SK-N-SH (cell line): ENCODE data around the gene SCN9A. TPM values are rescaled to one million over a fixed set of nuclear protein-coding genes. Genes with fewer than 3 reads are reported as not detected.

Experiments
- CTCF ChIA-PET: fragments of 300-600, 350-600 bp; formaldehyde crosslinking; extraction: SDS; loops from one replicate; lab custom pipeline; 2021; lab: Yijun Ruan, JAX
- POLR2A ChIA-PET: fragments of 350-600 bp; sonication (Branson Sonifier 250); formaldehyde crosslinking; extraction: SDS; loops from one replicate; lab custom pipeline; 2020; ENCODE audit warnings: antibody characterized with exemption, inconsistent platforms; lab: Yijun Ruan, JAX
- DNase-seq: peaks from one replicate; pipeline ENCODE4 v3.0.0; 2012
- H2AFZ ChIP-seq: fragments of 200-600 bp; sonication (generic); 2 replicates; pipeline ENCODE4 v1.8.1; 2016; ENCODE audit warnings: antibody characterized with exemption, mild to moderate bottlenecking, low read depth
- H3F3A ChIP-seq: fragments of 200-600 bp; sonication (generic); replicated peaks from 2 replicates; pipeline ENCODE3; 2016; ENCODE audit warnings: antibody characterized with exemption, mild to moderate bottlenecking; ENCODE audit not compliant: insufficient read depth
- H3K27ac ChIP-seq, 2 experiments: fragments of 200-500 bp in 1 of 2; fragments of 200-600 bp in 1 of 2; sonication (Bioruptor generic) in 1 of 2; sonication (generic), shearing (Covaris generic) in 1 of 2; 2 replicates each; pipeline versions ENCODE4 v1.5.1 to v1.6.1; 2014 to 2016; ENCODE audit warnings: low read depth in 2 of 2, inconsistent platforms in 1 of 2, low read length in 1 of 2, mild to moderate bottlenecking in 1 of 2, mixed read lengths in 1 of 2
- H3K27me3 ChIP-seq: fragments of 200-600 bp; sonication (generic), shearing (Covaris generic); 2 replicates; pipeline ENCODE4 v1.6.1; 2016; ENCODE audit warnings: mixed run types; ENCODE audit not compliant: insufficient read depth
- H3K36me3 ChIP-seq, 2 experiments: fragments of 200-500 bp in 1 of 2; fragments of 200-600 bp in 1 of 2; sonication (Bioruptor generic) in 1 of 2; sonication (generic) in 1 of 2; replicated peaks in 1 of 2; 2 replicates each; pipeline versions ENCODE3 to v1.5.1; 2014 to 2016; ENCODE audit warnings: low read length in 1 of 2, mild to moderate bottlenecking in 1 of 2; ENCODE audit not compliant: insufficient read depth in 2 of 2, control insufficient read depth in 1 of 2
- H3K4me1 ChIP-seq, 2 experiments: fragments of 200-500 bp in 1 of 2; fragments of 200-600 bp in 1 of 2; sonication (Bioruptor generic) in 1 of 2; sonication (generic), shearing (Covaris generic) in 1 of 2; 2 replicates each; pipeline versions ENCODE4 v1.5.1 to v1.6.1; 2014 to 2016; ENCODE audit warnings: low read depth in 1 of 2, low read length in 1 of 2, mixed run types in 1 of 2; ENCODE audit not compliant: insufficient read depth in 2 of 2, control insufficient read depth in 1 of 2
- H3K4me2 ChIP-seq: fragments of 200-600 bp; sonication (generic), shearing (Covaris generic); 2 replicates; pipeline ENCODE4 v1.6.1; 2017; ENCODE audit warnings: mixed run types
- H3K4me3 ChIP-seq, 2 experiments: fragments of 200-500 bp in 1 of 2; fragments of 200-600 bp in 1 of 2; sonication (Bioruptor generic) in 1 of 2; sonication (generic), shearing (Covaris generic) in 1 of 2; 2 replicates each; pipeline versions ENCODE4 v1.5.1 to v1.8.1; 2014 to 2016; ENCODE audit warnings: low read depth in 2 of 2, inconsistent platforms in 1 of 2, low read length in 1 of 2, mild to moderate bottlenecking in 1 of 2, mixed read lengths in 1 of 2, moderate library complexity in 1 of 2
- H3K79me2 ChIP-seq: fragments of 200-600 bp; sonication (generic); 2 replicates; pipeline ENCODE4 v1.8.1; 2017; ENCODE audit warnings: mild to moderate bottlenecking; ENCODE audit not compliant: insufficient read depth
- H3K9ac ChIP-seq: fragments of 200-600 bp; sonication (generic); 2 replicates; pipeline ENCODE4 v1.6.1; 2017; ENCODE audit warnings: mixed run types
- H3K9me2 ChIP-seq: fragments of 200-600 bp; sonication (generic); 2 replicates; pipeline ENCODE4 v1.6.1; 2017; ENCODE audit warnings: mixed run types
- H3K9me3 ChIP-seq: fragments of 200-600 bp; sonication (generic); 2 replicates; pipeline ENCODE4 v1.6.1; 2017; ENCODE audit warnings: mixed run types, mild to moderate bottlenecking, moderate library complexity
- H4K20me1 ChIP-seq: fragments of 200-600 bp; sonication (generic); 2 replicates; pipeline ENCODE4 v1.6.1; 2017; ENCODE audit warnings: mild to moderate bottlenecking, mixed run types; ENCODE audit not compliant: insufficient read depth
- CHD2 ChIP-seq: fragments of 150-350 bp; IDR thresholded peaks from 2 replicates; pipeline ENCODE4 v1.6.1; 2018; ENCODE audit warnings: low read length; ENCODE audit not compliant: partially characterized antibody
- CTCF ChIP-seq: fragments of 200-600 bp; sonication (generic); IDR thresholded peaks from 2 replicates; pipeline ENCODE4 v1.6.1; 2017; ENCODE audit warnings: antibody characterized with exemption, mild to moderate bottlenecking, moderate library complexity
- EZH2phosphoT487 ChIP-seq: fragments of 200-600 bp; sonication (generic); IDR thresholded peaks from 2 replicates; pipeline ENCODE4 v1.6.1; 2017; ENCODE audit warnings: low read depth, mixed run types, mild to moderate bottlenecking, antibody characterized with exemption, moderate library complexity, borderline replicate concordance
- FOXJ3 ChIP-seq: sonication (generic); formaldehyde crosslinking; IDR thresholded peaks from 2 replicates; pipeline ENCODE4 v1.5.1; 2020; ENCODE audit warnings: mild to moderate bottlenecking, missing genetic modification reagents
- GABPA ChIP-seq: IDR thresholded peaks from 2 replicates; pipeline ENCODE4 v1.4.0; 2012; ENCODE audit warnings: low read depth, mild to moderate bottlenecking
- JUND ChIP-seq: IDR thresholded peaks from 2 replicates; pipeline ENCODE4 v1.4.0; 2012
- MAX ChIP-seq: IDR thresholded peaks from 2 replicates; pipeline ENCODE4 v1.4.0; 2012; ENCODE audit warnings: low read depth
- MEF2A ChIP-seq: IDR thresholded peaks from 2 replicates; pipeline ENCODE4 v1.4.0; 2012; ENCODE audit warnings: low read depth, borderline replicate concordance
- MXI1 ChIP-seq: IDR thresholded peaks from 2 replicates; pipeline ENCODE4 v1.6.1; 2012; ENCODE audit warnings: mild to moderate bottlenecking, low read depth, low read length, improper control_type of control experiment
- NRF1 ChIP-seq: IDR thresholded peaks from 2 replicates; pipeline ENCODE4 v1.6.1; 2012; ENCODE audit warnings: low read depth, mild to moderate bottlenecking, low read length
- RAD21 ChIP-seq: IDR thresholded peaks from 2 replicates; pipeline ENCODE4 v1.6.1; 2012; ENCODE audit warnings: mild to moderate bottlenecking, low read length
- RCOR1 ChIP-seq: fragments of 150-350 bp; IDR thresholded peaks from 2 replicates; pipeline ENCODE4 v1.6.1; 2017; ENCODE audit warnings: antibody characterized with exemption, low read length
- REST ChIP-seq: IDR thresholded peaks from 2 replicates; pipeline ENCODE4 v1.6.1; 2012; ENCODE audit warnings: mild to moderate bottlenecking, low read depth, low read length, moderate library complexity
- RXRA ChIP-seq: IDR thresholded peaks from 2 replicates; pipeline ENCODE4 v1.4.0; 2012; ENCODE audit warnings: low read depth, mild to moderate bottlenecking, borderline replicate concordance
- TAF1 ChIP-seq: IDR thresholded peaks from 2 replicates; pipeline ENCODE4 v1.6.1; 2012; ENCODE audit warnings: low read depth, mild to moderate bottlenecking, low read length, moderate library complexity, borderline replicate concordance
- YY1 ChIP-seq: IDR thresholded peaks from 2 replicates; pipeline ENCODE4 v1.4.0; 2012; ENCODE audit warnings: low read depth, mild to moderate bottlenecking
- WGBS: methylation state at CpG from one replicate; pipeline ENCODE4 v1.1.6; 2017; ENCODE audit warnings: low lambda C conversion rate; 5-methylcytosine and 5-hydroxymethylcytosine counted together
- polyA plus RNA-seq, 3 experiments: library from polyadenylated mRNA; depleted of rRNA; stranded (reverse); fragments of >200 nt; gene quantifications; 2 replicates each; pipeline ENCODE4 v1.2.3, GENCODE V29; 2012

SCN9A gene
- polyA plus RNA-seq, 1 of the 3 experiments (the other 2 are of a cell fraction), result 5.9 TPM

GRCh38 chr2:166184789-166185188, 191.0 kb downstream of the SCN9A start:
- TF ChIP-seq YY1 (no peak), REST (no peak), EZH2phosphoT487 (no peak), NRF1 (no peak), RXRA (no peak), MXI1 (no peak), RAD21 (no peak), MEF2A (no peak), RCOR1 (no peak), TAF1 (no peak), JUND (no peak), CHD2 (no peak), MAX (no peak), GABPA (no peak), FOXJ3 (CRISPR knock-in tag) (no peak), CTCF (no peak)
- no peak overlapping the region for H2AFZ ChIP-seq
- DNase-seq, result no peak
- no peak overlapping the region for H3K4me3 ChIP-seq
- ChIA-PET CTCF (interaction anchor here (0.6 to 0.7 kb wide), 2 partner anchors 120 to 840 kb away, joined by 3 to 4 read pairs; no protein-coding TSS in a partner anchor), POLR2A (no interaction called here)
- no peaks in the 10 kb centered on the region for H3K27me3 ChIP-seq
- no peaks in the 10 kb centered on the region; a peak in 1 of 4 replicates for H3K4me1 ChIP-seq
- no peak overlapping the region for H3K9ac ChIP-seq
- no peaks in the 10 kb centered on the region for H3K9me3 ChIP-seq
- H3K36me3 ChIP-seq, result no peaks in the 10 kb centered on the region
- H3K79me2 ChIP-seq, result no peaks in the 10 kb centered on the region
- H3K27ac ChIP-seq, result no peak overlapping the region
- H4K20me1 ChIP-seq, result no peaks in the 10 kb centered on the region
- WGBS, result 95% methylated on average over 3 of the region's 3 CpGs
- no peaks in the 10 kb centered on the region for H3K9me2 ChIP-seq
- H3F3A ChIP-seq, result peaks cover 2% of the 10 kb centered on the region
- no peak overlapping the region for H3K4me2 ChIP-seq
